DND-41 (cell line): ENCODE data around the gene MYH3.

Experiments
- ATAC-seq: fragments of 200-7000 bp; cut with Tn5 transposase; 3 replicates; pipeline ENCODE4 v1.9.1; 2021; ENCODE audit warnings: low read depth; ENCODE audit not compliant: insufficient read depth
- DNase-seq: peaks from one replicate; pipeline ENCODE4 v3.0.0-alpha.2; 2020
- H2AFZ ChIP-seq: 2 replicates; pipeline ENCODE4 v1.6.0; 2012; ENCODE audit warnings: low read depth, low read length
- H3K27ac ChIP-seq: 2 replicates; pipeline ENCODE4 v1.5.1; 2012; ENCODE audit warnings: low read length, inconsistent platforms
- H3K27me3 ChIP-seq: fragments of 200-600 bp; sonication (generic); 2 replicates; pipeline ENCODE4 v1.6.0; 2012; ENCODE audit warnings: low read length, mild to moderate bottlenecking, inconsistent platforms; ENCODE audit not compliant: insufficient read depth, poor library complexity
- H3K36me3 ChIP-seq: 2 replicates; pipeline ENCODE4 v1.5.1; 2012; ENCODE audit warnings: low read length, inconsistent platforms; ENCODE audit not compliant: insufficient read depth
- H3K4me1 ChIP-seq: 2 replicates; pipeline ENCODE4 v1.5.1; 2012; ENCODE audit warnings: mild to moderate bottlenecking, low read length; ENCODE audit not compliant: insufficient read depth
- H3K4me2 ChIP-seq: 2 replicates; pipeline ENCODE4 v1.6.0; 2012; ENCODE audit warnings: mild to moderate bottlenecking, moderate library complexity, low read length, inconsistent platforms; ENCODE audit not compliant: insufficient read depth
- H3K4me3 ChIP-seq, 2 experiments: fragments of 200-600 bp in 1 of 2; shearing (Covaris generic) in 1 of 2; 2 replicates each; pipeline ENCODE4 v1.5.1; 2012 to 2016; ENCODE audit warnings: inconsistent platforms in 2 of 2, low read length in 2 of 2, mild to moderate bottlenecking in 2 of 2, low read depth in 1 of 2, moderate library complexity in 1 of 2
- H3K79me2 ChIP-seq: 2 replicates; pipeline ENCODE4 v1.6.0; 2012; ENCODE audit warnings: low read length, inconsistent platforms; ENCODE audit not compliant: insufficient read depth
- H3K9ac ChIP-seq: 2 replicates; pipeline ENCODE4 v1.6.0; 2012; ENCODE audit warnings: low read depth, mild to moderate bottlenecking, inconsistent platforms, low read length, moderate library complexity
- H3K9me3 ChIP-seq: 2 replicates; pipeline ENCODE4 v1.5.1; 2012; ENCODE audit warnings: low read length, moderate library complexity, mild to moderate bottlenecking, inconsistent platforms; ENCODE audit not compliant: insufficient read depth, severe bottlenecking
- H4K20me1 ChIP-seq: 2 replicates; pipeline ENCODE4 v1.6.0; 2012; ENCODE audit warnings: low read length; ENCODE audit not compliant: insufficient read depth
- EZH2 ChIP-seq: IDR thresholded peaks from 3 replicates; pipeline ENCODE4 v1.6.1; 2012; ENCODE audit warnings: borderline replicate concordance, low read depth, mild to moderate bottlenecking, moderate library complexity, low read length, inconsistent platforms; ENCODE audit not compliant: severe bottlenecking
- TF ChIP-seq, protein P1 (sequence below): IDR thresholded peaks from 2 replicates; pipeline ENCODE4 v1.5.1; 2012; ENCODE audit warnings: borderline replicate concordance, low read length, moderate library complexity, mild to moderate bottlenecking; ENCODE audit not compliant: poor library complexity, severe bottlenecking; ENCODE audit errors: extremely low read depth

MYH3 gene

DNA sequence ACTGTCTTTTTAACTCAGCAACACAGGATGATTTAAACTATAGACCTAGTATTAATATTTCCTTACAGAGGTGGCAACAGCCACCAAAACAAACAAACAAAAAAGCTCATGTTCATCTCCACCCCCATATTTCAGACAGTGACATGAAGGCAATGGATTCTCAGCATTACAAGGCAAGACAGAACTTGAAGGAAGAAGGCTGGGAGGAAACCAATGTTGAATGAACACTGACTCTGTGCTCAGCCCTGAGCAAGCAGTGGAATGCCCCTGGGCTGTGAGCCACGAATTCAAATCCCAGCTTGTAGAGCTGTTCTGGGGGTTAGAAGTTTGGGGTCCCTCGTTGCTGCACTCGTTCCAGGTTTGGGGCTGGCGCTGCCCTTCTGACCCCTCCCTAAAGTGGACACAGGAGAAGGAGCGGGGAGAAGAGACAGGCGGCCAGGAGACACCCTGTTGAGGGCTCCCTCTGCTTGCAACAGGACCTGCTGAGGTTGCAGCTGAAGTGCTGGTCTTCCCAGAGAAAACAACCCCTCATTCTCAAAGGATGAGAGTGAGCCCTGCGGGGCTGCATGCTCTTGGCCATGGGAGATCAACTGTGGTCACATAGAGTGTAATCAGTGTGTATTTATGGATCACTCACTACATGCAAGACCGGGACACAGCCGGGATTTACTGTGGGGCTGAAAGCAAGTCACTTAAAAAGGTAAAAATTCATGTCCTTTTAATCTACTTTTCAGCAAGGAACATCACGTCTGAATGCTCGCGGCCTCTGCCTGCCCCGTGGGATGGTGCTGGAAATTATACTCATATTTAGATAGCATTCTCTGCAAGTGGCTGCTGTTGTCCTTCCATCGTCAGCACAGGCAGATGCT lies 34.3 kb downstream of the MYH3 start:
- DNase-seq, result no peak

DNA sequence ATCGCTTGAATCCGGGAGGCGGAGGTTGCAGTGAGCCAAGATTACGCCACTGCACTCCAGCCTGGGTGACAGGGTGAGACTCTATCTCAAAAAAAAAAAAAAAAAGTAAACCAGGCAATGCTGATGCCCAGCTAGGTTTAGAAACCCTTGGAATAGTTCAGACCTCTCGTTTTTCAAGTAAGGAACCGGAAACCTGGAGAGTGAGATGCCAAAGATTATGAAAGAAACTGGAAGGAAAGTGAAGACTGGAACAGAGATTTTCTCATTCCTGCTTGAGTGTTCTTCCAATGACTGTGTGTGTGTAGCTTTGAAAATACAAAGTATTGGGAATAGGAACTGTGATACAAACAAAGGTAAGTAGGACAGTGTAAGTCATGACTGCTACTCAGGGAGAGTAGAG lies 35.7 kb downstream of the MYH3 start:
- TF ChIP-seq, protein P1, sequence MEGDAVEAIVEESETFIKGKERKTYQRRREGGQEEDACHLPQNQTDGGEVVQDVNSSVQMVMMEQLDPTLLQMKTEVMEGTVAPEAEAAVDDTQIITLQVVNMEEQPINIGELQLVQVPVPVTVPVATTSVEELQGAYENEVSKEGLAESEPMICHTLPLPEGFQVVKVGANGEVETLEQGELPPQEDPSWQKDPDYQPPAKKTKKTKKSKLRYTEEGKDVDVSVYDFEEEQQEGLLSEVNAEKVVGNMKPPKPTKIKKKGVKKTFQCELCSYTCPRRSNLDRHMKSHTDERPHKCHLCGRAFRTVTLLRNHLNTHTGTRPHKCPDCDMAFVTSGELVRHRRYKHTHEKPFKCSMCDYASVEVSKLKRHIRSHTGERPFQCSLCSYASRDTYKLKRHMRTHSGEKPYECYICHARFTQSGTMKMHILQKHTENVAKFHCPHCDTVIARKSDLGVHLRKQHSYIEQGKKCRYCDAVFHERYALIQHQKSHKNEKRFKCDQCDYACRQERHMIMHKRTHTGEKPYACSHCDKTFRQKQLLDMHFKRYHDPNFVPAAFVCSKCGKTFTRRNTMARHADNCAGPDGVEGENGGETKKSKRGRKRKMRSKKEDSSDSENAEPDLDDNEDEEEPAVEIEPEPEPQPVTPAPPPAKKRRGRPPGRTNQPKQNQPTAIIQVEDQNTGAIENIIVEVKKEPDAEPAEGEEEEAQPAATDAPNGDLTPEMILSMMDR, result no peak
- TF ChIP-seq EZH2, result no peak
- no peak overlapping the region for H3K9ac ChIP-seq
- no peak overlapping the region for H3K4me2 ChIP-seq

More for the DNA sequence above, 34.3 kb downstream of the MYH3 start:
- no peaks in the 10 kb centered on the region for H3K79me2 ChIP-seq
- TF ChIP-seq, protein P1, result no peak
- no peak for TF ChIP-seq EZH2
- no peaks in the 10 kb centered on the region for H3K36me3 ChIP-seq
- no peak overlapping the region for H3K27ac ChIP-seq
- H3K9ac ChIP-seq, result no peak overlapping the region
- H3K27me3 ChIP-seq, result peaks cover 4% of the 10 kb centered on the region
- no peak for ATAC-seq
- H4K20me1 ChIP-seq, result no peaks in the 10 kb centered on the region
- H3K9me3 ChIP-seq, result no peaks in the 10 kb centered on the region
- no peak overlapping the region for H2AFZ ChIP-seq
- no peak overlapping the region for H3K4me3 ChIP-seq
- no peaks in the 10 kb centered on the region for H3K4me1 ChIP-seq
- H3K4me2 ChIP-seq, result no peak overlapping the region

DNA sequence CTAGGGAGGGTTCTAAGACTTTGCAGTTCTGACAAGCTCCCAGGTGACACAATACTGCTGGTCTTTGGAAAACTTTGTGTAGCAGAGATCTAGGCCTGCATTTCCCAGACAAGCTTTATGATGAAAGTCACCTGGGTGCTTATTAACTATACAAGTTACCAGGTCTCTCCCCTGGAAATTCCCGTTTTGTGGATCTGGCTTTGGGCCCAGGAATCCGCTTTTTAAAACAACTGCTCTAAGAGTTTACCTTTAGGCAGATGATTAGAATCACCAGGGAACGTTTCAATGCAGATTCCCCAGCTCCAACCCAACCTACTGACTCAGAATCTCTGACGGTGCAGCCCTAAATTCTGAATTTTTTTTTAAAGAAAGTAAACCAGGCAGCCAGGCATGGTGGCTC lies 36.3 kb downstream of the MYH3 start:
- H4K20me1 ChIP-seq, result peaks cover 5% of the 10 kb centered on the region; the same call in 1 of the 2 replicates
- no peaks in the 10 kb centered on the region for H3K36me3 ChIP-seq
- no peak for DNase-seq
- H3K79me2 ChIP-seq, result no peaks in the 10 kb centered on the region
- ATAC-seq, result no peak
- no peak overlapping the region for H2AFZ ChIP-seq
- no peak overlapping the region for H3K27ac ChIP-seq
- peaks cover 4% of the 10 kb centered on the region for H3K27me3 ChIP-seq
- no peak overlapping the region for H3K9ac ChIP-seq
- TF ChIP-seq, protein P1, result no peak
- TF ChIP-seq EZH2, result no peak
- H3K4me1 ChIP-seq, result no peaks in the 10 kb centered on the region
- no peaks in the 10 kb centered on the region for H3K9me3 ChIP-seq
- no peak overlapping the region for H3K4me3 ChIP-seq
- no peak overlapping the region for H3K4me2 ChIP-seq

More for the DNA sequence above, 35.7 kb downstream of the MYH3 start:
- Histone ChIP-seq H3K4me1 (no peaks in the 10 kb centered on the region), H3K27me3 (peaks cover 4% of the 10 kb centered on the region), H3K36me3 (no peaks in the 10 kb centered on the region), H3K79me2 (no peaks in the 10 kb centered on the region), H4K20me1 (peaks cover 4% of the 10 kb centered on the region; the same call in 1 of the 2 replicates), H2AFZ (no peak overlapping the region), H3K9me3 (no peaks in the 10 kb centered on the region), H3K4me3 (no peak overlapping the region), H3K27ac (no peak overlapping the region)
- ATAC-seq, result no peak
- DNase-seq, result no peak
